ENCODE measurements around the gene SDE2.
"Not testable (repeated sequence)": the region's sequence is repeated elsewhere in the genome, so short reads cannot be mapped to it uniquely, and the experiment has no call there.

The SDE2 gene

DNA sequence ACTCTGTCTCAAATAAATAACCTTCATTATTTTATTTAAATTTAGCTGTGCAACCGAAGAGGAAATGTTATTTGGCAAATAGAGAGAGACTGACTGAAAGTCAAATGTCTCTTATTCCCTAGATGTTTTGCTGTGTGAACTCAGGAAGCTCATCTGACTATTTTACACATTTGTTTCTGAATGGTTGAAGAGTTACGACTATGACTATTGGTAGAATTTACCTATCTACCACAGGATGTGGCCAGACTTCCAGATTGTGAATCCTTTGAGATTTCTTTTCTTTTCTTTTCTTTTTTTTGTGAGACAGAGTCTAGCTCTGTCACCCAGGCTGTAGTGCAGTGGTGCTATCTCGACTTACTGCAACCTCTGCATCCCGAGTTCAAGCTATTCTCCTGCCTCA, 5.3 kb upstream of the SDE2 start:
- no peak for DNase-seq

DNA sequence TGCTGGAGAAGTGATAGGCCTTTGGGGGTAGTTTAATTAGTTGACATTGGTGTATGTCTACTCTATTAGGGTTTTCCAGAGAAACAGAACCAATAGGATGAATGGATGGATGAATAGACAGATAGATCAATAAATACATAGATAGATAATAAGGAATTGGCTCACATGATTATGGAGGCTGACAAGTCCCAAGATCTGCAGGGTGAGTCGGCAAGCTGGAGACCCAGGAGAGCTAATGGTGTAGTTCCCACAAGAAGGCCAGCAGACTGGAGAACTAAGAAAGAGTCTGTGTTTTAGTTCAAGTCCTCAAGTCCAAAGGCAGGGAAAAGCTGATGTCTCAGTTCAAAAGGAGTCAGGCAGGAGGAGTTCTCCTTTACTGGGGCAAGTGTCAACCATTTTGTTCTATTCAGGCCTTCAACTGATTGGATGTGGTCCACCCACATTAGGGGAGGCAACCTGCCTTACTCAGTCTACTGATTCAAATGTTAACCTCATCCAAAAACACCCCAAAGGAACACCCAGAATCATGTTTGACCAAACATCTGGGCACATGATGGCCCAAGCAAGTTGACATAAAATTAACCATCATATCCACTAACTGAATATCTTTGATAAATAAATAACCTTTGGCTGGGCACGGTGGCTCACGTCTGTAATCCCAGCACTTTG, 4.5 kb upstream of the SDE2 start:
- no peak for DNase-seq

DNA sequence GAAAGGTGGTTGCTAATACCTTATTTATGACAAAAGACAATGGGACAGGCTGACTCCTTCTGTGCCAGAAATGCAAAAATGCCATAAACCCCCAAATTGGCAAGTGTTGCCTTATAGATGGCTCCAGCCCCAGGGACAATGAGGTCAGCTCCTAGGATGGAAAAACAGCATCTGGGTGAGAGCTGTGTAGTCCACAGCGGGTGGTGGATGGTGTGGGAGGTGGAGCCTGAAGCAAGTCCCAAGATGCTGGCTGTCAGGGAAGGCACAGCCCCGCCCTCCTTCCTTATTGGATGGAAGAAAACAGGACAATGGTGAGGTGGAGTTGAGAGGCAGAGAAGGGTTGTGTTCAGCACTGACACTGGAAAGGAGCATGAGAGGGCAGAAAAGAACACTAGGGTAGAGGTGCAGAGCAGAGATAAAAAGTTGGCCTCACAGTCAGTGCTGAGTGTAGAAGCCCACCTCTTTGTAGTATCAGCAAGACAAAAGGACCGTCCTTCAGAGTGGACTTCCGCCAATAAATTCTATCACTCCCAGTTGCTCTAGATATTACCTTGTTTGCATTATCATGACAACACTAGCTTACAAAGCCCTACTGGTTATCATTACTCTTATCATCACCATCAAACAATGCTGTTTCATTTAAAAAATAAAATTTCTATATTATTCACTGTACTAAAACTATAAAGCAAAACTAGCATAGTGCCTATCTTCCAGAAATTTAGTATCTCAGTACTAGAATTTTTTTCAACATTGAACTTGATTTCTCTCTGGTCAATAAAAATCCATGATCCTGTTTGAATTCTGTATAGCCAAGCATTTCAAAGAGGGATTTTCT, 3.7 kb upstream of the SDE2 start:
- peak; percentile 58 for DNase-seq

DNA sequence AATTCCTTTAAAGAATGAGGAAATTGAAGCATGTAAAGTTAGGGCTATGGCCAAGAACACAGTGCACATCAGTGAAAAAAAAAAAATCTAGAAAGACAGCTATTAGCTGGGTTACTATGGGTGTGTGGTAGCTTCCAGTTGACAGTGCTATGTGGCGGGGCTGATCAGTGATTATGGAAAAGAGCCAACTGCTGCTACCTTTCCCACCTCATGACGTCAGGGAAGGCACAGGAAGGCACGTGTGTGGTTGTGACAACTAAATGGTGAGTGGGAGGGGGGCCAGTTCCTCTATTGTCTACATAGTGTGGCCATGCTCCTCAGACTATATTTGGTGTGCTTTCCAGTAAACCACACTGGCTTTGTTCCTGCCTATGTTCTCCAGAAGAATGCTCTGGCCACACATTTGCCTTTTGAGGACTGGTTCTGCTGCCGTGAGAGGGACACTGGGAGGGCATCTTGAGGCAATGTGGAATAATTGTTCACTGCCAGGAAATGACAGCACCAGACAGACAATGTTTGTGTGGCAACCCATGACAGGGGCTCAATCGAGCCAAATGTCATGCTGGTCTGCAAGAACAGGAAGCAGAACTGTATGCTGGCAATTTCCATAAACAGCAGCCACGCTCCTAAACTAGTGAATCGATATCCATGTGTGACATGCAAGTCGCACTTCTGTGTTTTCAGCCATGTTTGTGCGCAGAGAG, 3.0 kb upstream of the SDE2 start:
- no peak for DNase-seq

DNA sequence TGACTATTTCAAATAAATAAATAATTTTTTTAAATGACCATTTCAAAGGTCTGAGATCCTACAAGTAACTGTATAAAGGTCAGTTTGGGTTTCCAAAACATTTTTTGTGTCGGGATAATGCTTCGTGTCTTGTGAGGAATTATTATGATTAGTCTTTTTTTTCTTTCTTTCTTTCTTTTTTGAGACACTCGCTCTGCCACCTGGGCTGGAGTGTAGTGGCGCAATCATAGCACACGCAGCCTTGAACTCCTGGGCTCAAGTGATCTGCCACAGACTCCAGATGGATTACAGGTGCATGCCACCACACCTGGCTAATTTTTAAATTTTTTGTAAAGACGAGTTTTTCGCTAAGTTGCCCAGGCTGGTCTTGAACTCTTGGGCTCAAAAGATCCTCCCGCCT, 1.9 kb upstream of the SDE2 start:
- DNase-seq, result no peak

DNA sequence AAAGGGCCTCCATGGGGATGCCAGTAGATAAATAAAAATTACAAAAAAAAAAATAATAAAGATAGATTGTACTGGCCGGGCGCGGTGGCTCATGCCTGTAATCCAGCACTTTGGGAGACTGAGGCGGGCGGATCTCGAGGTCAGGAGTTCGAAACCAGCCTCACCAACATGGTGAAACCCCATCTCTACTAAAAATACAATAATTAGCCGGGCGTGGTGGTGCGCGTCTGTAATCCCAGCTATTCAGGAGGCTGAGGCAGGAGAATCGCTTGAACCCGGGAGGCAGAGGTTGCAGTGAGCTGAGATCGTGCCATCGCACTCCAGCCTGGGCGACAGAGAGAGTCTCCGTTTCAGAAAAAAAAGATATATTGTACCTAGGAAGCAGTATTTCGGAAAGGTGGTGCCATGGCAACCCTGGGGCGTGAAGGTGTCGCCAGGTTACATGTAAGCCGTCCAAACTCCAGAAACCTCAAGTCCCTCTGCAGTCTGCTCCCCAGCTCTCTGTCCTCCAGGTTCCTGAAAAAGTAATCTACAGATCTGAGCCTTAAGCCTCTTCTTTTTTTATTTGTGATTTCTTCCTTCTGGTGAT, 1.4 kb upstream of the SDE2 start:
- DNase-seq, result not testable (repeated sequence)

DNA sequence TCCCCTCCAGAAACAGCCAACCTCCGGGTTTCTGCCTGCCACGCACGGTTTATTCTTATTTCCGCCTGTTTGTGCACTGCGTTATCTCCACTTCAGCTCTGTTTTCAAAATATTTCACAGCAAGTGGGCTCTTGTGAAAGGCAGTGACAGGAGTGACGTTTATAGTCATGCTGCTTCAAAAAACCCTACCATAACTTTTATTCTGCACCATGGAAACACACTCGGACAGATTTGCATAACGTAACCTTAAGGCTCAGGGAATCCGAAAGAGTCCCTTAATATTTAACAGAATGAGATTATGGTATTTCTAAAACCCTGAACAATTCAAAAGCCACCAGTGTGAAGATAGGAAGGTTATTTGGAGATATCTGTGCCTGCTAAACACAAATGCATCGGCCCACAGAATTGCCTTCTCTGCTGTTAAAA, 782 bp upstream of the SDE2 start:
- no peak for DNase-seq

DNA sequence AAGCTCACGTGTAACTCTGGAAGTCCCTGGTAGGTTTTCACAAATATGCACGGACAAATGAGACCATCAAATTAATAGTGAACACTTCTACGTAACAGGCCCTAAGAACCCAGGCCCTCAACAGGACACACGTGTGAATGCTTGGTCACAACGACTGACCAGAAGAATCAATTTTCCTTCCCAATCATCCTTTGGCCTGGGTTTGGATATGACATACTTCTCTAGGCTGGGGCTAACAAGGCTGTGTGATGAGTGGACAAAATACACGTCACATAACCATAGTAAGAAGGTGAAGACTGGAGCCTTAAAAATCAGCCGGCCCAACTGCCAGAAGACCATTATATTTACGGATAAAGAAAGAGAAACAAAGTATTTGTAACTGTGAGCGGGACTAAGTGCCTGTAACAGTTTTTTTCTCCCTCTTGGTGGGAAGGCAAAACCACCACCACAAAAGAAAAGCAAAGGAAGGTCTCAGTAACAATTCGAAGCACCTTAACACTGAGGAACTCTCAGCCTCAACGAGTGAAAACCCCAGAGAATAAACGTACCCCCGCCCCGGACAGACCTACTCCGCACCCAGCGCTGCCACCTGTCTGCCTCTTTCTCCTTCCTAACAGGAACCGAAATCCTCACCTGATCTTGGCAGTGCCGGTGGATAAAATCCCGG, 450 bp downstream of the SDE2 start:
- DNase-seq, result no peak

DNA sequence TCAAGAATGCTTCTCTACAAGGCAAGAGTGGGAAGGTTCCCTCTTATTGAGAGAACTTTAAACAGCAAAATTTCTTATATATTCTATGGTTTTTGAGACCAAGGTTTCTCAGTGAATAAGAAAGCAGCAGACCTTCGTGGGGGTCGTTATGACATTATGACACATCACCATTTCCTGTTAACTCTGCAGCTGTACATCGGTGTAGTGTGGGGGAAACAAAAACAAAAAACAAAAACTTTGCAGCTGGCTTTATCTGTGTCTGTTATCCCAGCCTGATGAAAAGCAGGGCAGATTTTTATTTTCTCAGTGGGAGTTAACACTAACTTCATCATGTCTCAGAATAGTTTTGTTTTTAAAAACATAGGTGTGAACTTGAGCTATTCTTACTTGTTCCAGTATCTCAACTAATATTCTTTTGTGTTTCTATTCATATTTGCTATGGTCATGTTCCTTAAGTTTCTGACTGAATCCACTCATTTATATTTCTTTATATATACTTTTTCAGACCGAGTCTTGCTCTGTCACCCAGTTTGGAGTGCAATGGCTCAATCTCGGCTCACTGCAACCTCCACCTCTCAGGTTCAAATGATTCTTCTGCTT, 2.1 kb downstream of the SDE2 start:
- DNase-seq, result no peak

DNA sequence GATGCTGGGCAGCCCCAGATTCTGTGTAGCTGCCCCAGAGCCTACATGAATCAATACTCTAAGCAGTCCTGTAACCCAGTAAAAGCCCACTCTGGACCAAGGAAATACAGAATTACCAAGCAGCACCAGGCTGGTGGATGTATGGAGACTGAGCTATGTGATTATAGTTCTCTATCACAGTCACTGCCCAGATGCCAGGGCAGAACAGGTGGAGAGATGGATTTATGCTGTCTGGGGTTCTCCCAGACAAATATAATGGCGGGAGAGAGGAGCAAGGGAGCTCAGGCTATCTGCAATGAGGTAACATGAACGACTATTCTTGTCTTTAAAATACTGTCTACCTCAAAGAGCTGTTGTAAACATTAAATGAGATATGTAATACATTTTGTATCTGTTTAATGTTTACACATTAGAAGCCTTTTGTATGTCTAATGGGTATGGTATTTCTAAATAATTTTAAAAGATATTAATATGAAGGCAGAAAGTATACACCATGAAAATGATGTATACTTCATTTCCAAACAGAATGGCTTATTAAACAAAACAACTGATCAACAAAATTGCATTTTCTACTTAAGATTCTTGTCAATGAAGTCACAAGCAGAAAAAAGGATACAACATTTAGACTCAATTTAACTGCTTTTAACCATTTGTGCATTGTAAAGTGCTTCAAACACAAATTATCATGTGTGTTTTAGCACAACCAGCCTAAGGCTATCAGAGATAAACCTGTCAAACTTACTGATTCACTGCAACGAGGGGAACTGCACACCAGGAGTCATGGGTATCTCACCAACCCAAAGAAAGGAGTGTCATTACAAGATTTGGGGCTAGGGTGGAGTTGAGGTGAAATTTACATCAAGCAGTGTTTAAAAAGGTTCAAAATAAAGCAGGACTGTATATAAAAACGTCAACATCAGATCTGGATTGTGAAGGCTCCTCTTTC, 3.0 kb downstream of the SDE2 start:
- DNase-seq, result no peak

DNA sequence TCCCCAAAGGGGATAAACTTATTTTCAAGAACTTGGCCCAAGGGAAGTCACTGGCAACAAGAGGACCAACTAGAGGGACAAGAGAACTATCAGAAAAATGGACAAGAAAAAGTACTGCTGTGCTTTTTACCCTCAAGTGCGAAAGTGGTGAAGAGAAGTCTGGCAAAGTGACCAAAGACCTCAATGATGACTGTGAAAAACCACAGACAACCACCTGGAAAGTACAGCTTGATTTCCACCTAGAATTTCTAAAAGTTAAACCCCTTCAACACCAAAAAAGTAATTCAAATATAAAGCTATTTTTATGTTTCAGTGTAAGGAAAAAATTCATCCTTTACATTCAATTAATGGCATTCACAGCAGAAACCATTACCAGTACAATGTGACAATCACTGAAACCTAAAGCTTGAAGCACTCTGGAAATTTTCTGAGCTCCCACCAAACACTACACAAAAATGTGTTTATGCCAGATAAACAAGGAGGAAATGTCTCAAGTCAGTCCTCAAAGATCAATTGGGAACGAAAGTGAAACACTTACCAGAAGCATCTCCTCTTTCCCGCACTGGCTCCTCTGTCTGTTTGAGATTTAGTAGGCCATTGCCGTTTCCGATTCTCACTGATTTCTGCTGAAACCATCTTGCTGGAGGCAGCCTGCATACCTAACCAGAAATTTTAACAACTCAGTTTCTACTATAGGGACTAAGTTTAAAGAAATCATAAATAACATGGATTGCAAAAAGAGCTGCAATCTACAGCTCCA, 8.3 kb downstream of the SDE2 start:
- DNase-seq, result no peak

DNA sequence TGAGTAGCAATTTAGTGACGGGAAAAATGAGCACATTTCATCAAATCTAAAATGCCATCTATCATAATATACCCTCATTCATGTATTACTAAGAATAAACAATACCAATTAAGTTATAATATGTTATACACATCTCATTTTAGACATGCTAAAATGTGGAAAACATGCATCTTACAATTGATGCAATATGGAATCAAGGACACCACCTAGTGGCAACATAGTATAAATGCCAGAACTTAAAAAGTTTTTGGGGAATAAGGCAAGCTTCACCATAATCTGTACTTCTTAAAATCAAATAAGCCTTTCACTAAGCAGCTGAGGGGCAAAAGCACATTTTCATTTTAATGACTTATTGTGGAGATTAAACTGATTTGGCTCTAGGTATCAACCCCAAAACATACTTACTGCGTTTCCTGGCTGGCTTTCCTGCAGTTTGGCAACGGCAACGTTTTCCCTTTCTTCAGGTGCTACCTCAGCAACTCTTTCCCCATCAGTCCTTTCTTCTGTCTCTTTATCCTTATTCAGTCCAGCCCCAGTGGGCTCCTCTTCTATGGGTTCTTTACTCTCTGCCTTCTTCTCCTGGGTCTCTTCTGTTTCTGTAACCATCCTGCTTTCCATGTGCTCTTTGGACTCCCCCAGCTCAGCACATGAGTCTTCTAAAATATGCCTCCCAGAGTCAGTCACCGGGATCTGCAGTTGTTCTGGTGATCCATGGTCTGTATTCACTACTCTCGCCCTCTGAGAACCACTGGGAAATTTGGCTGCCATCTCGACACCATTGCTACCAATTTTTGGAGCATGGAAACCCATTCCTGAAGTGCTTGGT, 11.4 kb downstream of the SDE2 start:
- DNase-seq, result no peak

DNA sequence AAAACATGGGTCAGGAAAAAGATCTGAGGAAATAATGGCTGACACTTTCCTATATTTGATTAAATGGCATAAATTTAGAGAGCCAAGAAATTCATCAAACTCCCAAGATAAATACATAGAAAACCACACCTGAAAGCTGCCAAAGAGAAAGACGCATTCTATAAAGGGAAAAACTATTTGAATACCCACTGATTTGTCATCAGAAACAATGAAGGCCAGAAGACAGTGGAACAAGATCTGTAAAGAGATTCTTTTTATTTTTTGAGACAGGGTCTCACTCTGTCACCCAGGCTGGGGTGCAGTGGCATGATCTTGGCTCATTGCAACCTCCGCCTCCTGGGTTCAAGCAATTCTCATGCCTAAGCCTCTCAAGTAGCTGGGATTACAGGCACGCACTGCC, 17.4 kb downstream of the SDE2 start:
- DNase-seq, result no peak

DNA sequence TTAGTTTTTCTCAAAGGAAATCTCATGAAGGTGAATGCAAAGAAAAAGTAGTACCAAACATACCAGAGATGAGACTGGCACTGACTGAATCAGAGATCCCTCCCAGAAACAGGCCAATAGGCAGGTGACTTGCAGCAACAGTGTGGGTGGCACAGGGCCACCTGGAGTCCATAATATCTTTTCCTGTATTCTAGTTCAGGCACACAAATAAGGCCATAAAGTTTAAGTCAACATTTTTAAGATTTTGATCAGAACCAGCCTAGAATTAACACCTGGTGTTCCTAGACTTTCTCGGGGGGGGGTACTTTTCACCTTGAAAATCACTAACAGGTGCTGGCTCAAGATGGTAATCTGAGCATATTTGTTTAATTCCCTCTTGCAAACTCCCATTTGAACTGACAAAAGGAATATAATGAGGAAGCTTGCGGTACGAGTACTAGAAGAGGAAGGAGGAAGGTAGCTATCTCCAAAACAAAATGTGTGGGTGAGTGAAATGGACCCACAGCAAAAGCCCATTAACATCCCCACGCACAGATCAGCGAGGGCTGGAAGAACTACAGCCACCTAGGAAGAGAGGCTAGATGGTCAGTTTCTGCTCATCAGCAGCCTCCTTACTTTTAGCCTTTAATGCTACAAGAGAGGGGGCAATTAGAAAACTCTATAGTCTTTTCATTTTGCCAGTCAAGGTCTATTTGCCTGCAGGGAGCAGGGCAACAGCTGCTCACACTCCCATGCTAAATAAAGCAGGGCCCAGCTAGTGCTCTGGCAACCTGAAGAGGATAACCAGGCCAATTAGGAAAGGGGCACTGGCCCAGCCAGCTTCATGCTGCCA, 18.9 kb downstream of the SDE2 start:
- DNase-seq, result no peak

DNA sequence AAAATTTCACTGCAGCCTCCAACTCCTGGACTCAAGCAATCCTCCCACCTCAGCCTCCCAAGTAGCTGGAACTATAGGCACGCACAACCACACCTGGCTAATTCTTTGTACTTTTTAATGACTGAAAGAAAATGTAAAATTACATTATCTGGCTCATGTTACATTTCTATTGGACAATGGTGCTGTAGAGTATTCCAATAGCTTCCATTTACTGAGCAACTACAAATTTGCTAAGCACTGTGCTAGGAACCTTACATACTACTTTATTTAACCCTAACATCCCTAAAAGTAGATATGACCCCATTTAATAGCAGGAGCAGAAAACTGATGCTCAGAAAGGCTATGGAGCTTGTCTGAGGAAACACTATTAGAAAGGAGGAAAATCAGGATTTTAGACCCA, 19.7 kb downstream of the SDE2 start:
- no peak for DNase-seq

DNA sequence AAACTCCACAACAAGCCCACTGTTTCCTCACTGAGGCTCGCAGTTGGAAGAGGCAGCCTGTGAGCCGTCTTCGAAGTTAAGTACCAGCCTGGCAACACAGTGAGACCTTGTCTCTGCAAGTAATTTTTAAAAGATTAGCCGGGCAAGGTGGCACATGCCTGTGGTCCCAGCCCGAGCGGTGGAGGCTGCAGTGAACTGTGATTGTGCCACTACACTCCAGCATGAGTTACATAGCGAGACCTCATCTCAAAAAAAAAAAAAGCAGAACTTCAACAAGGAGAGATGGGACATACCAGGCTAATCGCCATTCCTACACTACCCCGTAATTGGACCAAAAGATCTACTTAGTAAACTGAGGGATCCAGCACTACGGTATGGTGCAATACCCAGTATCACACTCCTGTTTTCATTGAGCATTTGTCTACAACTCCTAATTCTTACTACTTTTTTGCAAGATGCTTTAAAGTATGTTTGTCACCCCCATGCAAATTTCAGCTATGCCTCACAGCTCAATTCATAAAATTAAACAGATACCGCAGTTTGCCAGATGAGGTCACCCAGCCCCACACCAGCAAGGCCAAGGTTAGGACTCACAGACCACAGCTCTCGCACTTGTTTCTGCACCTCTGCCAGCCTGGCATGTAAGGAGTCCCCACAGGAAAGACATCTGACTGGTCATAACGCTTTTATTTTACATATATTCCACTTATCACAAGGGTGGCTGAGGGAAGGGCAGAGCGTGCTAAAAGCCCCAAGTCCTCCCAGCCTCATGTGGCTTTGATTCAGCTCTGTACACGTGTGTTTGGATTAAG, 21.0 kb downstream of the SDE2 start:
- DNase-seq, result no peak

DNA sequence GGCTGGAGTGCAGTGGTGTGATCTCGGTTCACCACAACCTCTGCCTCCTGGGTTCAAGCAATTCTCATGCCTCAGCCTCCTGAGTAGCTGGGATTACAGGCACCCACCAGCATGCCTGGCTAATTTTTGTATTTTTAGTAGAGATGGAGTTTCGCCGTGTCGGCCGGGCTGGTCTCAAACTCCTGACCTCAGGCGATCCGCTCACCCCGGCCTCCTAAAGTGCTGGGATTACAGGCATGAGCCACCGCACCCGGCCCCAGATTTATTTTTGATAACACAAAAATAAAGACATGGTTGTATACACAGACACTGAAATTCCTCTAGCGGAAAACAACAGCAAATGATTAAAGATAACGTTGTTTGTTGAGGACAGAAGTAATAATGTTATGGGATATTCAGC, 24.0 kb downstream of the SDE2 start:
- not testable (repeated sequence) for DNase-seq

DNA sequence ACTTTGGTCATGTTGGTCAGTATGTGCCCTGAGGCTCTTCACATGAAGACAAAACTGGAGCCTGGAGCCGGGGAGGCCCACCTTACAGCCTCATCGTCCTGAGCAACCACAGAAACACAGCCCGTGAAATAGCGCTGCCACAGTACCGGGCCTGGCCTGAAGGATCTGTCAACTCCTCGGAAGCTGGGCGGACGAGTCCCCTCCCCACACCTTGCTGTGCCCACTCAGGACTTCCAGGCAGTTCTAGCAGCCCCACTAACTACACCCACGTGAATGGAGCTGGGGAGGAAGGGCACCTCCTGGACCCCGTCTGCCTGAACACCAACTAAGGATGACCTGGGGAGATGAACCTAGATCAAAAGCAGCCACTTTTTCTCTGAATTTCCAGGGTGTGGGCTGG, 24.7 kb downstream of the SDE2 start:
- DNase-seq, result no peak

All from NCI-H187 treated with DMSO at 0.1 percent for 48 hours (cell line).